ENCODE measurements around the gene SDF2. TPM values are rescaled to one million over a fixed set of nuclear protein-coding genes. Genes with fewer than 3 reads are reported as not detected.

Gene SDF2
- total and polyA plus RNA-seq, 9 of the 15 experiments (the other 6 are each of a cell fraction or from before 2014, with no cell fraction given), result 41.2 to 132 (median 65.6) TPM

DNA sequence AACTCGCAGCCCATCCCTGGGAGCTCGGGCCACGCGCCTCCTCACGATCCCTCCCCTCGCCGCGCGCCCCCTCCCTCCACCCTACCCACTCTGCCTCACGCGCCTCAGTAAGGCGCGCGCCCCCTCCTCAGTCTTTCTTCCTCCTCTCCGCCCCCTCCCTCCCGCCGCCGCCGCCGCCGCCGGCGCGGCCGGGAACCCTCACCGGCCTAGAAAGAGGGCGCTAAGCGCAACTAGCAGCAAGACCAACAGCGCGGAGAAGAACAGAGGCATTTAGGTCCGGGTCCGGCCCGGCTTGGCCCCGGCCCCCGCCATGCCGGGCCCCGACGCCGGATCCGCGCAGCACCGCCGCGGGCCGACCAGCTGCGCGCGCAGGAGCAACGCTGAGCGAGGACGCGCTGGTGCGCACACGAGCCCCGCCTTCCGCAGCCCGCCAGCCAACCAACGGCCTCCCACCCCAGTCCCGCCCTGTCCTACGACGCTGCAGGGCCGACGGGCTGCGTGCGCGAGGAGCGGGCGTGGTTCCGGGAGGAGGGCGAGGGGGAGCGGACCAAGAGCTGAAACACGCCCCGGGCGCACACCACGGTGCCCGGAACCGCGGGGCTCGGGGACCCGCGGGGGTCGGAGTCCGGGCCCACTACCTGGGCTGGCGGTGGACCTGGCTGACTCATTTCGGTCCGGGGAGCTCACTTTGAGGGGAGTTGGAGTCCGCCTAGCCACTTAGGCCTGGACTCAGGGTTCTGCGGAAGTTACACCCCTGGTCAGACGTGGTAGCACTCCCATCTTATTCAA is 16.7 kb downstream of the SDF2 start, which contains the start of gene BLTP2 (continued):
- TF ChIP-seq SRF (CRISPR knock-in tag; IDR thresholded peaks at IDR 0.05) (no peak; a peak in 1 of 4 replicates), ZNF197 (CRISPR knock-in tag; IDR thresholded peaks at IDR 0.05; ENCODE audit: low read depth) (no peak), PHF21A (IDR thresholded peaks at IDR 0.05; ENCODE audit: borderline replicate concordance, low read depth) (no peak), ASH1L (IDR thresholded peaks at IDR 0.05; ENCODE audit: borderline replicate concordance, low read depth, partially characterized antibody) (no peak), THRB (CRISPR knock-in tag; conservative IDR thresholded peaks at IDR 0.05) (no peak), MEF2D (tag; conservative IDR thresholded peaks at IDR 0.05; ENCODE audit: low read depth) (no peak), POLR3A (IDR thresholded peaks at IDR 0.05; ENCODE audit: borderline replicate concordance, extremely low read depth, insufficient read depth, insufficient read length) (no peak), ZSCAN32 (CRISPR knock-in tag; IDR thresholded peaks at IDR 0.05) (no peak), ZFP91 (CRISPR knock-in tag; IDR thresholded peaks at IDR 0.05) (no peak), CBX8 (IDR thresholded peaks at IDR 0.05; ENCODE audit: borderline replicate concordance, extremely low read depth, low read depth, low read length, poor library complexity, severe bottlenecking) (no peak), ETV6 (IDR thresholded peaks at IDR 0.05; ENCODE audit: borderline replicate concordance in 1 of 2, low read depth in 2 of 2, low read length in 1 of 2) (no peak), ETV6 (CRISPR knock-in tag; IDR thresholded peaks at IDR 0.05; ENCODE audit: borderline replicate concordance) (no peak), ELF2 (CRISPR knock-in tag; IDR thresholded peaks at IDR 0.05) (peak; percentile 75; the same call in 1 of the 2 replicates), ZNF408 (CRISPR knock-in tag; IDR thresholded peaks at IDR 0.05; ENCODE audit: low read depth) (peak; percentile 95; the same call in 1 of the 2 replicates), HLTF (IDR thresholded peaks at IDR 0.05) (peak; percentile 49; the same call in 1 of the 2 replicates)
- TF ChIP-seq, protein P1, sequence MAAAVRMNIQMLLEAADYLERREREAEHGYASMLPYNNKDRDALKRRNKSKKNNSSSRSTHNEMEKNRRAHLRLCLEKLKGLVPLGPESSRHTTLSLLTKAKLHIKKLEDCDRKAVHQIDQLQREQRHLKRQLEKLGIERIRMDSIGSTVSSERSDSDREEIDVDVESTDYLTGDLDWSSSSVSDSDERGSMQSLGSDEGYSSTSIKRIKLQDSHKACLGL (CRISPR knock-in tag; IDR thresholded peaks at IDR 0.05; ENCODE audit: borderline replicate concordance, poor library complexity, severe bottlenecking), result peak; percentile 21
- TF ChIP-seq, protein P2, sequence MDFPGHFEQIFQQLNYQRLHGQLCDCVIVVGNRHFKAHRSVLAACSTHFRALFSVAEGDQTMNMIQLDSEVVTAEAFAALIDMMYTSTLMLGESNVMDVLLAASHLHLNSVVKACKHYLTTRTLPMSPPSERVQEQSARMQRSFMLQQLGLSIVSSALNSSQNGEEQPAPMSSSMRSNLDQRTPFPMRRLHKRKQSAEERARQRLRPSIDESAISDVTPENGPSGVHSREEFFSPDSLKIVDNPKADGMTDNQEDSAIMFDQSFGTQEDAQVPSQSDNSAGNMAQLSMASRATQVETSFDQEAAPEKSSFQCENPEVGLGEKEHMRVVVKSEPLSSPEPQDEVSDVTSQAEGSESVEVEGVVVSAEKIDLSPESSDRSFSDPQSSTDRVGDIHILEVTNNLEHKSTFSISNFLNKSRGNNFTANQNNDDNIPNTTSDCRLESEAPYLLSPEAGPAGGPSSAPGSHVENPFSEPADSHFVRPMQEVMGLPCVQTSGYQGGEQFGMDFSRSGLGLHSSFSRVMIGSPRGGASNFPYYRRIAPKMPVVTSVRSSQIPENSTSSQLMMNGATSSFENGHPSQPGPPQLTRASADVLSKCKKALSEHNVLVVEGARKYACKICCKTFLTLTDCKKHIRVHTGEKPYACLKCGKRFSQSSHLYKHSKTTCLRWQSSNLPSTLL (IDR thresholded peaks at IDR 0.05), result no peak
- TF ChIP-seq, protein P3, sequence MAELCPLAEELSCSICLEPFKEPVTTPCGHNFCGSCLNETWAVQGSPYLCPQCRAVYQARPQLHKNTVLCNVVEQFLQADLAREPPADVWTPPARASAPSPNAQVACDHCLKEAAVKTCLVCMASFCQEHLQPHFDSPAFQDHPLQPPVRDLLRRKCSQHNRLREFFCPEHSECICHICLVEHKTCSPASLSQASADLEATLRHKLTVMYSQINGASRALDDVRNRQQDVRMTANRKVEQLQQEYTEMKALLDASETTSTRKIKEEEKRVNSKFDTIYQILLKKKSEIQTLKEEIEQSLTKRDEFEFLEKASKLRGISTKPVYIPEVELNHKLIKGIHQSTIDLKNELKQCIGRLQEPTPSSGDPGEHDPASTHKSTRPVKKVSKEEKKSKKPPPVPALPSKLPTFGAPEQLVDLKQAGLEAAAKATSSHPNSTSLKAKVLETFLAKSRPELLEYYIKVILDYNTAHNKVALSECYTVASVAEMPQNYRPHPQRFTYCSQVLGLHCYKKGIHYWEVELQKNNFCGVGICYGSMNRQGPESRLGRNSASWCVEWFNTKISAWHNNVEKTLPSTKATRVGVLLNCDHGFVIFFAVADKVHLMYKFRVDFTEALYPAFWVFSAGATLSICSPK (IDR thresholded peaks at IDR 0.05; ENCODE audit: borderline replicate concordance), result no peak
